ENCODE results near the gene CUL9. TPM values are rescaled to one million over a fixed set of nuclear protein-coding genes. Genes with fewer than 3 reads are reported as not detected.

Gene CUL9
- total RNA-seq, 4 donors from 2014 or later = 21.5 to 46.6 (median 33.6) TPM

DNA sequence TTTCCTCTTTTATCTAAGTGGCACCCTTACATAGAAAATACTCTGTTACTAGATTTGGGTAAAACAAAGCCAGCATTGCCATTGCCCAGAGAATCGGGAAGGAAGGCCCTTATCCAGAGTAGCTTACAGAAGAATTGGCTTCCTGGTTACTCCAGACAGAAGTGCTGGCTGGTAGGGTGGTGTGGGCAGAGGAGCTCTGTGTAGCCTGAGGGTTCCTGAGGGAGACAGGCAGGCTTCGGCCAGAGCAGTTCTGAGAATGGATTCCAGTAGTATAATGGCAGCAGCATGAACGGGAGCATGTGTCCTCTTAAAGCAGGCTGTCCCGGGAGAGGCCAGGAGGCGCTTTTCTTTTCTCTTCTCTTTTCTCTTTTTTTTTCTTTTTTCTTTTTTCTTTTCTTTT, 11.9 kb downstream of the CUL9 start:
- no peak for DNase-seq (ENCODE audit: extremely low spot score)
- Histone ChIP-seq H3K36me3 (peaks cover 42 to 81% (median 74%) of the 10 kb centered on the region in 4 donors), H3K4me3 (no peak overlapping the region), H3K4me1 (no peaks in the 10 kb centered on the region), H3K27me3 (no peaks in the 10 kb centered on the region), H3K27ac (replicated peaks in 1 of 4) (no peak overlapping the region), H3K9me3 (no peaks in the 10 kb centered on the region)
- 95% methylated on average over 5 of the region's 5 CpGs for WGBS
- no peak for TF ChIP-seq POLR2A (IDR thresholded peaks at IDR 0.05; ENCODE audit: low read depth)
- no peak for TF ChIP-seq EP300 (IDR thresholded peaks at IDR 0.05)
- TF ChIP-seq, protein P1, sequence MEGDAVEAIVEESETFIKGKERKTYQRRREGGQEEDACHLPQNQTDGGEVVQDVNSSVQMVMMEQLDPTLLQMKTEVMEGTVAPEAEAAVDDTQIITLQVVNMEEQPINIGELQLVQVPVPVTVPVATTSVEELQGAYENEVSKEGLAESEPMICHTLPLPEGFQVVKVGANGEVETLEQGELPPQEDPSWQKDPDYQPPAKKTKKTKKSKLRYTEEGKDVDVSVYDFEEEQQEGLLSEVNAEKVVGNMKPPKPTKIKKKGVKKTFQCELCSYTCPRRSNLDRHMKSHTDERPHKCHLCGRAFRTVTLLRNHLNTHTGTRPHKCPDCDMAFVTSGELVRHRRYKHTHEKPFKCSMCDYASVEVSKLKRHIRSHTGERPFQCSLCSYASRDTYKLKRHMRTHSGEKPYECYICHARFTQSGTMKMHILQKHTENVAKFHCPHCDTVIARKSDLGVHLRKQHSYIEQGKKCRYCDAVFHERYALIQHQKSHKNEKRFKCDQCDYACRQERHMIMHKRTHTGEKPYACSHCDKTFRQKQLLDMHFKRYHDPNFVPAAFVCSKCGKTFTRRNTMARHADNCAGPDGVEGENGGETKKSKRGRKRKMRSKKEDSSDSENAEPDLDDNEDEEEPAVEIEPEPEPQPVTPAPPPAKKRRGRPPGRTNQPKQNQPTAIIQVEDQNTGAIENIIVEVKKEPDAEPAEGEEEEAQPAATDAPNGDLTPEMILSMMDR (IDR thresholded peaks at IDR 0.05) = no peak
- no peak for TF ChIP-seq POLR2AphosphoS5 (IDR thresholded peaks at IDR 0.05)
- intact Hi-C loops (cut with DNase I) = no loop called here

DNA sequence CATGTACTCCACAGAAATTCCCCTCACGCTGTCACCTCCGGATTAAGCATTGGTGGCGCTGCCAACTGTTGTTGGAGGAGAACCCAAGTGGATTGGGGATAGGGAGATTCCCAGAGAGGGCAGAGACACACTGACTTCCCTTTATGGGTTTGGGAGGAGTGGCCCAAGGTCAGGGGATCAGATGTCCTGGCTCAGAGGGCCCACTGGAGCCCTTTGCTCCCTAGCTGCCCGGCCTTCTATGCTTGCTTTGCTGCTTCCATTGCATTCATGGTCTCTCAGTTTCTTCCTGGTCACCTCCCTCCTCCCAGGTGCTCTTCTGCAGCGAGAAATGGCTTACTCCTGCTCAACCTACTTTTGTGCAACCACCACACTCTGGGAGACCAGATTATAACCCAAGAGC, 14.3 kb downstream of the CUL9 start:
- H3K27ac ChIP-seq (replicated peaks in 1 of 4) = no peak overlapping the region
- no peaks in the 10 kb centered on the region for H3K4me1 ChIP-seq
- no peak for DNase-seq (ENCODE audit: extremely low spot score)
- H3K36me3 ChIP-seq = peaks cover 42 to 94% (median 87%) of the 10 kb centered on the region in 4 donors
- TF ChIP-seq, protein P1 (IDR thresholded peaks at IDR 0.05) = no peak
- TF ChIP-seq POLR2A (IDR thresholded peaks at IDR 0.05; ENCODE audit: low read depth) = no peak
- no peak for TF ChIP-seq POLR2AphosphoS5 (IDR thresholded peaks at IDR 0.05)
- TF ChIP-seq EP300 (IDR thresholded peaks at IDR 0.05) = no peak
- no peak overlapping the region for H3K4me3 ChIP-seq
- H3K27me3 ChIP-seq = no peaks in the 10 kb centered on the region
- H3K9me3 ChIP-seq = no peaks in the 10 kb centered on the region
- intact Hi-C loops (cut with DNase I) = no loop called here
- WGBS = 88% methylated on average over 3 of the region's 5 CpGs

DNA sequence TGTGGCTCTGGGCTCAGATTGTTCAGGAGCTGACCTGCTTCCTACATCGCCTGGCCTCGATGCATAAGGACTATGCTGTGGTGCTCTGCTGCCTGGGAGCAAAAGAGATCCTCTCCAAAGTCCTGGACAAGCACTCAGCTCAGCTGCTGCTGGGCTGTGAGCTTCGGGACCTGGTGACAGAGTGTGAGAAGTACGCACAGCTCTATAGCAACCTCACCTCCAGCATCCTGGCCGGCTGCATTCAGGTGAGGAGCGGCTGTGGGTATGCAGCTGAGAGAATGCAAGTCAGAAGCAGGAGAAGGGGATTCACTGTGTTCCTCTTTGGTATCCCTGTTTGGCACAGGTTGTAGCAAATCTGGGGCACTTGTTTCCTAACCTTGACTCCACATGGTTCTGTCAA, 17.9 kb downstream of the CUL9 start:
- H3K4me3 ChIP-seq = no peak overlapping the region
- no peak for DNase-seq (ENCODE audit: extremely low spot score)
- H3K4me1 ChIP-seq = no peaks in the 10 kb centered on the region
- no peak overlapping the region for H3K27ac ChIP-seq (replicated peaks in 1 of 4)
- intact Hi-C loops (cut with DNase I) = no loop called here
- H3K36me3 ChIP-seq = peaks cover 37 to 88% (median 74%) of the 10 kb centered on the region in 4 donors
- WGBS = 89% methylated on average over 6 of the region's 6 CpGs
- no peaks in the 10 kb centered on the region for H3K9me3 ChIP-seq
- H3K27me3 ChIP-seq = no peaks in the 10 kb centered on the region
- TF ChIP-seq POLR2AphosphoS5 (IDR thresholded peaks at IDR 0.05) = no peak
- TF ChIP-seq EP300 (IDR thresholded peaks at IDR 0.05) = no peak
- TF ChIP-seq POLR2A (IDR thresholded peaks at IDR 0.05; ENCODE audit: low read depth) = no peak
- TF ChIP-seq, protein P1 (IDR thresholded peaks at IDR 0.05) = no peak

DNA sequence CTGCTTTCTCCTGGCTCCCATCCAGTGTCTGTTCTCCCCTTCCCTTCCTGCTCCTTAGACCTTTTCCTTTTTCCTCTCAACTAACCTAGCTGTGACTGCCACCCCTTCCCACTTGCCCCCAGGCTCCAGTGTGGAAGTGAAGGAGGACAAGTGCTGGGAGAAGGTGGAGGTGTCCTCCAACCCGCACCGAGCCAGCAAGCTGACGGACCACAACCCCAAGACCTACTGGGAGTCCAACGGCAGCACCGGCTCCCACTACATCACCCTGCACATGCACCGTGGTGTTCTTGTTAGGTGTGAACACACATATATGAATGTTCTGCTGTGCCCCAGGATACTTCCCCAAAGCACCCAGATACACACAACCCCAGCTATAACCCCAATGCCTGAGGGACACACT, 18.5 kb downstream of the CUL9 start:
- Histone ChIP-seq H3K9me3 (no peaks in the 10 kb centered on the region), H3K36me3 (peaks cover 34 to 88% (median 74%) of the 10 kb centered on the region in 4 donors), H3K27me3 (no peaks in the 10 kb centered on the region), H3K4me3 (no peak overlapping the region), H3K27ac (replicated peaks in 1 of 4) (no peak overlapping the region), H3K4me1 (no peaks in the 10 kb centered on the region)
- intact Hi-C loops (cut with DNase I) = no loop called here
- no peak for DNase-seq (ENCODE audit: extremely low spot score)
- TF ChIP-seq, protein P1 (IDR thresholded peaks at IDR 0.05) = no peak
- WGBS = 93% methylated on average over 6 of the region's 6 CpGs

DNA sequence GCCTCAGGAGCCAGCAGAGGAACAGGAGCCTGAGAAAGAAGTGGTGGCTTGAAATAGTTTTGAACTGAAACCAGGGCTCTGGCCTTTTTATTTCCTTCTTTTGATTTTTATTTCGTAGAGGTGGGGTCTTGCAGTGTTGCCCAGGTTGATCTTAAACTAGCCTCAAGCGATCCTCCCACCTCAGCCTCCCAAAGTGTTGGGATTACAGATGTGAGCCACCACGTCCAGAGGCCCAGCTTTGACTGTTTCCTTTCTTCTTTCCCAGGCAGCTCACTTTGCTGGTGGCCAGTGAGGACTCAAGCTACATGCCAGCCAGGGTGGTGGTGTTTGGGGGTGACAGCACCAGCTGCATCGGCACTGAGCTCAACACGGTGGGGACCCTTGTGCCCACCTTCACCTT, 20.5 kb downstream of the CUL9 start:
- TF ChIP-seq POLR2AphosphoS5 (IDR thresholded peaks at IDR 0.05) = no peak
- TF ChIP-seq, protein P1 (IDR thresholded peaks at IDR 0.05) = no peak
- TF ChIP-seq EP300 (IDR thresholded peaks at IDR 0.05) = no peak
- TF ChIP-seq POLR2A (IDR thresholded peaks at IDR 0.05; ENCODE audit: low read depth) = no peak
- Histone ChIP-seq H3K27ac (replicated peaks in 1 of 4) (no peak overlapping the region), H3K36me3 (peaks cover 21 to 83% (median 68%) of the 10 kb centered on the region in 4 donors), H3K27me3 (no peaks in the 10 kb centered on the region), H3K4me3 (no peak overlapping the region), H3K4me1 (no peaks in the 10 kb centered on the region), H3K9me3 (no peaks in the 10 kb centered on the region)
- WGBS = 88% methylated on average over 5 of the region's 5 CpGs
- intact Hi-C loops (cut with DNase I) = no loop called here
- no peak for DNase-seq (ENCODE audit: extremely low spot score)
